ENCODE results near the gene KRTAP5-10.

DNA sequence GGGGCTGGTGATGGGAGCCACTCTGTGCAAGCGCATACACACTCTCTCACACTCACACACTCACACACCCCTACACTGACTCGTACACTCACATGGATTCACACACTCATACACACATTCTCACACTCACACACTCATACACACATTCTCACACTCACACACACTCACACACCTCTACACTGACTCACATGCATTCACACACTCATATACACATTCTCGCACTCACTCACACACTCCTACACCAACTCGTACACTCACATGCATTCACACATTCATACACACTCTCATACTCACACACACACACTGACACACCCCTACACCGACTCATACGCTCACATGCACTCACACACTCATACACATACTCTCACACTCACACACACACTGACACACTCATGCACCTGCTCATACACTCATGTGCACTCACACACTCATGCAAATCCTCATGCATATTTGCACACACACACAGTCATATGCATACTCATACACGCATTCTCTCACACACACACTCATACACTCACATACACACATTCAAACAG, 12.2 kb downstream of the KRTAP5-10 start:
- no peak for TF ChIP-seq POLR2A (IDR thresholded peaks at IDR 0.05)
- TF ChIP-seq, protein P1, sequence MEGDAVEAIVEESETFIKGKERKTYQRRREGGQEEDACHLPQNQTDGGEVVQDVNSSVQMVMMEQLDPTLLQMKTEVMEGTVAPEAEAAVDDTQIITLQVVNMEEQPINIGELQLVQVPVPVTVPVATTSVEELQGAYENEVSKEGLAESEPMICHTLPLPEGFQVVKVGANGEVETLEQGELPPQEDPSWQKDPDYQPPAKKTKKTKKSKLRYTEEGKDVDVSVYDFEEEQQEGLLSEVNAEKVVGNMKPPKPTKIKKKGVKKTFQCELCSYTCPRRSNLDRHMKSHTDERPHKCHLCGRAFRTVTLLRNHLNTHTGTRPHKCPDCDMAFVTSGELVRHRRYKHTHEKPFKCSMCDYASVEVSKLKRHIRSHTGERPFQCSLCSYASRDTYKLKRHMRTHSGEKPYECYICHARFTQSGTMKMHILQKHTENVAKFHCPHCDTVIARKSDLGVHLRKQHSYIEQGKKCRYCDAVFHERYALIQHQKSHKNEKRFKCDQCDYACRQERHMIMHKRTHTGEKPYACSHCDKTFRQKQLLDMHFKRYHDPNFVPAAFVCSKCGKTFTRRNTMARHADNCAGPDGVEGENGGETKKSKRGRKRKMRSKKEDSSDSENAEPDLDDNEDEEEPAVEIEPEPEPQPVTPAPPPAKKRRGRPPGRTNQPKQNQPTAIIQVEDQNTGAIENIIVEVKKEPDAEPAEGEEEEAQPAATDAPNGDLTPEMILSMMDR (IDR thresholded peaks at IDR 0.05) = no peak
